K562 (cell line): Measurements from ENCODE around the gene GRIK5. TPM values are rescaled to one million over a fixed set of nuclear protein-coding genes. Genes with fewer than 3 reads are reported as not detected.

ENCODE experiments used
- ATAC-seq: fragments of 200-7000 bp; cut with Tn5 transposase; 3 replicates; pipeline ENCODE4 v1.9.1; 2020; ENCODE audit warnings: moderate library complexity
- BruUV-seq: library from RNA; stranded (reverse); fragments of 400-500 nt; replicated peaks from 2 replicates; lab custom pipeline; 2021; lab: Mats Ljungman, UMichigan
- CTCF ChIA-PET: fragments of 300-600 bp; formaldehyde crosslinking; extraction: SDS; loops from one replicate; lab custom pipeline; 2021; ENCODE audit warnings: low intra/inter-chr PET ratio; lab: Yijun Ruan, JAX
- POLR2A ChIA-PET: fragments of 300-600, 350-650 bp; sonication (Branson Sonifier 250); formaldehyde crosslinking; extraction: SDS; loops from one replicate; lab custom pipeline; 2021; ENCODE audit warnings: antibody characterized with exemption, inconsistent platforms; lab: Yijun Ruan, JAX
- DNase-seq, 4 experiments: peaks; one replicate each; pipeline versions ENCODE4 v3.0.0 to v3.0.0-alpha.2; 2011 to 2018; ENCODE audit warnings: low spot score in 3 of 4, mixed read lengths in 3 of 4; ENCODE audit errors: extremely low read depth in 1 of 4
- FAIRE-seq: peaks from 2 replicates; lab custom pipeline; 2011; peaks lifted over from hg19 to GRCh38; lab: Jason Lieb, UNC
- H2AFZ ChIP-seq: 2 replicates; pipeline ENCODE4 v1.6.0; 2011; ENCODE audit warnings: low read depth, low read length, control low read depth, inconsistent platforms
- H3K27ac ChIP-seq: fragments of 200-600 bp; 3 replicates; pipeline ENCODE4 v1.8.0; 2011; ENCODE audit warnings: low read depth, mild to moderate bottlenecking, control low read depth, inconsistent platforms, low read length, moderate library complexity, mixed read lengths; ENCODE audit errors: extremely low read depth
- H3K27me3 ChIP-seq, 2 experiments: fragments of 300-600 bp in 1 of 2; 2 replicates in 1 of 2; 3 replicates in 1 of 2; pipeline versions ENCODE4 v1.6.0 to v1.8.0; 2011; ENCODE audit warnings: inconsistent platforms in 2 of 2, low read length in 2 of 2, mild to moderate bottlenecking in 1 of 2, mixed read lengths in 1 of 2, moderate library complexity in 1 of 2; ENCODE audit not compliant: control insufficient read depth in 2 of 2, insufficient read depth in 2 of 2
- H3K36me3 ChIP-seq: fragments of 300-600 bp; 3 replicates; pipeline ENCODE4 v1.8.0; 2011; ENCODE audit warnings: mild to moderate bottlenecking, low read length, inconsistent platforms; ENCODE audit not compliant: control insufficient read depth, insufficient read depth
- H3K4me1 ChIP-seq, 2 experiments: fragments of 200-600 bp in 1 of 2; replicated peaks in 1 of 2; 2 replicates in 1 of 2; 3 replicates in 1 of 2; pipeline versions ENCODE4 v1.5.1 to v1.8.0; 2011; ENCODE audit warnings: inconsistent platforms in 2 of 2, low read length in 2 of 2, mild to moderate bottlenecking in 1 of 2, mixed read lengths in 1 of 2, moderate library complexity in 1 of 2; ENCODE audit not compliant: control insufficient read depth in 2 of 2, insufficient read depth in 2 of 2
- H3K4me2 ChIP-seq: 2 replicates; pipeline ENCODE4 v1.6.1; 2011; ENCODE audit warnings: low read length, control low read depth, inconsistent platforms, mixed read lengths; ENCODE audit not compliant: insufficient read depth
- H3K4me3 ChIP-seq: fragments of 200-600 bp; sonication (generic), shearing (Covaris generic); 2 replicates; pipeline ENCODE4 v1.5.1; 2016; ENCODE audit warnings: control low read depth, inconsistent platforms
- H3K79me2 ChIP-seq: fragments of 200-600 bp; 3 replicates; pipeline ENCODE4 v1.8.0; 2011; ENCODE audit warnings: low read length, inconsistent platforms; ENCODE audit not compliant: control insufficient read depth, insufficient read depth
- H3K9ac ChIP-seq, 2 experiments: 2 replicates each; pipeline versions ENCODE4 v1.6.0 to v1.6.1; 2011; ENCODE audit warnings: low read depth in 2 of 2, low read length in 2 of 2, control low read depth in 1 of 2, inconsistent platforms in 1 of 2, mild to moderate bottlenecking in 1 of 2, mixed read lengths in 1 of 2; ENCODE audit not compliant: insufficient read depth in 1 of 2
- H3K9me1 ChIP-seq: one replicate; pipeline ENCODE4 v1.6.0; 2011; ENCODE audit warnings: inconsistent platforms, mild to moderate bottlenecking, low read length, moderate library complexity; ENCODE audit not compliant: control insufficient read depth, insufficient read depth
- H3K9me3 ChIP-seq: replicated peaks from 2 replicates; pipeline ENCODE4 v1.5.1; 2011; ENCODE audit warnings: low read depth, low read length, inconsistent platforms; ENCODE audit not compliant: control insufficient read depth, insufficient read depth
- H4K20me1 ChIP-seq: replicated peaks from 2 replicates; pipeline ENCODE4 v1.6.1; 2011; ENCODE audit warnings: low read length, inconsistent platforms, mixed read lengths; ENCODE audit not compliant: control insufficient read depth, insufficient read depth
- CBX8 ChIP-seq: fragments of 200-600 bp; sonication (generic); IDR thresholded peaks from 2 replicates; pipeline ENCODE4 v1.6.1; 2012; ENCODE audit warnings: borderline replicate concordance, mixed run types, low read depth, mild to moderate bottlenecking, moderate library complexity, mixed read lengths, low read length, control low read depth, inconsistent platforms; ENCODE audit not compliant: poor library complexity, severe bottlenecking; ENCODE audit errors: extremely low read depth
- EP400 ChIP-seq: fragments of 450-650 bp; IDR thresholded peaks from 2 replicates; pipeline ENCODE4 v1.6.1; 2017; ENCODE audit warnings: antibody characterized with exemption, mild to moderate bottlenecking, moderate library complexity
- MCM5 ChIP-seq: fragments of 450-650 bp; IDR thresholded peaks from 2 replicates; pipeline ENCODE4 v1.6.1; 2016; ENCODE audit warnings: low read depth
- NR2F6 ChIP-seq: fragments of 450-650 bp; formaldehyde crosslinking; IDR thresholded peaks from 2 replicates; pipeline ENCODE4 v1.4.0; 2020; ENCODE audit warnings: mild to moderate bottlenecking
- PHB ChIP-seq: fragments of 250-450 bp; sonication (Bioruptor Pico); IDR thresholded peaks from 2 replicates; pipeline ENCODE4 v1.5.0; 2021
- POLR2AphosphoS2 ChIP-seq: IDR thresholded peaks from 2 replicates; pipeline ENCODE4 v1.6.1; 2012; ENCODE audit warnings: low read length, improper control_type of control experiment
- RBM25 ChIP-seq: fragments of 200-400 bp; formaldehyde crosslinking; IDR thresholded peaks from 2 replicates; pipeline ENCODE4 v1.6.1; 2018; ENCODE audit warnings: low read length, low read depth, moderate library complexity; ENCODE audit not compliant: severe bottlenecking
- THRB ChIP-seq: fragments of 450-650 bp; formaldehyde crosslinking; conservative IDR thresholded peaks from 2 replicates; pipeline ENCODE4 v1.4.0; 2022; ENCODE audit warnings: mild to moderate bottlenecking, missing genetic modification characterization
- U2AF2 ChIP-seq: fragments of 200-400 bp; formaldehyde crosslinking; optimal IDR thresholded peaks from 2 replicates; pipeline ENCODE3; 2017; ENCODE audit warnings: low read depth, mild to moderate bottlenecking, low read length
- ZC3H11A ChIP-seq: IDR thresholded peaks from 2 replicates; pipeline ENCODE4 v1.6.1; 2012; ENCODE audit warnings: low read depth, low read length, improper control_type of control experiment
- ZFP30 ChIP-seq: fragments of 250-450 bp; sonication (Bioruptor Pico); IDR thresholded peaks from 2 replicates; pipeline ENCODE4 v1.8.0; 2022; ENCODE audit warnings: moderate library complexity, mild to moderate bottlenecking, inconsistent platforms, borderline replicate concordance
- ZNF165 ChIP-seq: fragments of 250-450 bp; sonication (Bioruptor Pico); IDR thresholded peaks from 2 replicates; pipeline ENCODE4 v1.4.0; 2020; ENCODE audit warnings: borderline replicate concordance
- ZNF239 ChIP-seq: fragments of 250-450 bp; sonication (Bioruptor Pico); IDR thresholded peaks from 2 replicates; pipeline ENCODE4 v1.4.0; 2020; ENCODE audit warnings: mild to moderate bottlenecking
- WGBS: fragments of 100-300 bp; shearing (Covaris generic); methylation state at CpG from one replicate; pipeline ENCODE4 v1.1.6; 2016; ENCODE audit warnings: low coverage, mixed read lengths; ENCODE audit not compliant: insufficient coverage; ENCODE audit errors: missing lambda C conversion rate; 5-methylcytosine and 5-hydroxymethylcytosine counted together
- in situ Hi-C: fragments of 300-500 bp; cut with MboI; formaldehyde crosslinking; loops from 4 replicates; pipeline ENCODE4 v1.15.0; 2018; ENCODE audit warnings: inconsistent platforms, mixed read lengths
- intact Hi-C: fragments of 100-400 bp; cut with micrococcal nuclease; formaldehyde crosslinking; loops from 2 replicates; pipeline ENCODE4 v1.14.2; 2022
- polyA plus RNA-seq, 8 experiments: library from polyadenylated mRNA; depleted of rRNA in 4 of 8; stranded (reverse) in 5 of 8; unstranded in 3 of 8; fragments of >200 nt; fragmentation: Nextera tagmentation in 2 of 8; fragmentation: Illumina TruSeq in 1 of 8; extraction: Ambion mirVana in 2 of 8; extraction: Trizol in 1 of 8; gene quantifications; 2 replicates each; pipeline versions ENCODE4 v1.2.1 to v1.2.3, GENCODE V29; 2011 to 2014; ENCODE audit warnings: inconsistent platforms in 1 of 8, missing spikeins in 1 of 8
- total RNA-seq, 7 experiments: library from RNA; depleted of rRNA in 6 of 7; stranded (reverse); fragments of >200 nt in 6 of 7; fragmentation: Illumina TruSeq in 2 of 7; extraction: Trizol in 2 of 7; gene quantifications; 2 replicates each; pipeline versions ENCODE4 v1.2.1 to v1.2.3, GENCODE V29; 2011 to 2021; ENCODE audit warnings: low replicate concordance in 1 of 7

Gene GRIK5
- total and polyA plus RNA-seq, 9 of the 15 experiments (the other 6 are each of a cell fraction or from before 2014, with no cell fraction given) = 0.04 to 0.55 (median 0.27) TPM; not detected in 2

DNA sequence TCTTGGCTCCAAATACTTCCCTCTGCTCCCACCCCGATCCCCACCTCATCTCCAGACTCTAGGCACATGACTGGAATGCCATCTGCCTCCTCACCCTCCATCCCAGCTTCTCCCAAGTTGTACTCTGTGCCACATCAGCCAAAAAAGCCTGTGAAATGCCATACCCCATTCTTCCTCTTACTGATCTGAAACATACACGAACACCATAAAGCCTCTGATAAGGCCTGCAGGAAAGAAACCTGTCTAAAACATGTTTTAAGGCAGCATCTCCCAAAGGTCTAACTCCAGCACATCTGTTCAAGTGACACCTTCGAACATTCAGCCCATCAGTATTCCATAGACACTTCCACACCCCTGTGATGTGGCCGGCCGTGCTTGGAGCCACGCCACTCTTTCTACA is 5.6 kb downstream of the GRIK5 start:
- FAIRE-seq = no peak
- no peak for TF ChIP-seq ZNF165 (CRISPR knock-in tag)
- no peak for TF ChIP-seq EP400
- TF ChIP-seq NR2F6 = no peak
- no peak for TF ChIP-seq THRB (CRISPR knock-in tag)
- no peak for TF ChIP-seq U2AF2
- TF ChIP-seq PHB (CRISPR knock-in tag) = no peak
- TF ChIP-seq MCM5 = no peak
- no peak for TF ChIP-seq ZC3H11A
- TF ChIP-seq POLR2AphosphoS2 = no peak
- peak; percentile 95 for TF ChIP-seq ZNF239 (CRISPR knock-in tag)
- peak; percentile 39 for TF ChIP-seq RBM25
- no peak for TF ChIP-seq CBX8
- no peak for TF ChIP-seq ZFP30

More for the DNA sequence above, 5.6 kb downstream of the GRIK5 start:
- intact Hi-C loops = no loop called here
- Histone ChIP-seq H3K36me3 (no peaks in the 10 kb centered on the region), H4K20me1 (no peaks in the 10 kb centered on the region), H3K4me1 (peaks cover 3 to 21% of the 10 kb centered on the region in 2 experiments; a peak in 4 of 5 replicates), H3K79me2 (no peaks in the 10 kb centered on the region), H3K9ac (no peak overlapping the region), H3K4me3 (no peak overlapping the region), H3K27me3 (peaks cover 12 to 49% of the 10 kb centered on the region in 2 experiments; a peak in 4 of 5 replicates), H2AFZ (no peak overlapping the region), H3K27ac (no peak overlapping the region), H3K9me3 (no peaks in the 10 kb centered on the region), H3K9me1 (no peaks in the 10 kb centered on the region), H3K4me2 (no peak overlapping the region)
- in situ Hi-C loops = no loop called here
- no TSS peak for BruUV-seq
- 5% methylated on average over 6 of the region's 6 CpGs for WGBS
- CTCF ChIA-PET = no interaction called here
- DNase-seq = no peak
- POLR2A ChIA-PET = interaction anchor here (0.6 to 1.1 kb wide), 2 partner anchors 9 to 241 kb away, joined by 3 to 5 read pairs; no protein-coding TSS in a partner anchor
- ATAC-seq = no peak
